Central memory CD4-positive, alpha-beta T cell (primary cell): ENCODE data around the gene NRCAM.
"Not testable (repeated sequence)": the region's sequence is repeated elsewhere in the genome, so short reads cannot be mapped to it uniquely, and the experiment has no call there.

Experiments used
- DNase-seq: peaks from one replicate; pipeline ENCODE4 v3.0.0; 2022

NRCAM gene

GRCh38 chr7:108303332-108303731 lies 152.9 kb downstream of the NRCAM start:
- DNase-seq: no peak

DNA sequence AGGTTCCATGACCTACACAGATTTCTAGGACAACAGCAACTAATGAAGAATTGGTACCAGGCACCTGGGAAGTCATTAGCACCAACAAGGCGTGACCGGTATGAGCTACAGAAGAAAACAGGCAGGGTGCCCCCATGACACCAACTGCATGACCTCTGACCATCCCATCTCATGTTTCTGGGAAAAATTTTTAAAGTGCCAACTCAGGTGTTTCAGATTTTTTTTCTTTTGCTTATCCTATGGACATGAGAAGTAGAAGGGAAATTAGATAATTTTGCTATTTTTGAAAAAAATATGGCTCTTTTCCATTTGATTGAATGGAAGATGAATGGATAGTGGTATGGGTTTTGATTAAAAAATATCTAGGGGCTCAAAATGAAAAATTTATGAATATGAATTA lies 154.8 kb downstream of the NRCAM start:
- DNase-seq: no peak

DNA sequence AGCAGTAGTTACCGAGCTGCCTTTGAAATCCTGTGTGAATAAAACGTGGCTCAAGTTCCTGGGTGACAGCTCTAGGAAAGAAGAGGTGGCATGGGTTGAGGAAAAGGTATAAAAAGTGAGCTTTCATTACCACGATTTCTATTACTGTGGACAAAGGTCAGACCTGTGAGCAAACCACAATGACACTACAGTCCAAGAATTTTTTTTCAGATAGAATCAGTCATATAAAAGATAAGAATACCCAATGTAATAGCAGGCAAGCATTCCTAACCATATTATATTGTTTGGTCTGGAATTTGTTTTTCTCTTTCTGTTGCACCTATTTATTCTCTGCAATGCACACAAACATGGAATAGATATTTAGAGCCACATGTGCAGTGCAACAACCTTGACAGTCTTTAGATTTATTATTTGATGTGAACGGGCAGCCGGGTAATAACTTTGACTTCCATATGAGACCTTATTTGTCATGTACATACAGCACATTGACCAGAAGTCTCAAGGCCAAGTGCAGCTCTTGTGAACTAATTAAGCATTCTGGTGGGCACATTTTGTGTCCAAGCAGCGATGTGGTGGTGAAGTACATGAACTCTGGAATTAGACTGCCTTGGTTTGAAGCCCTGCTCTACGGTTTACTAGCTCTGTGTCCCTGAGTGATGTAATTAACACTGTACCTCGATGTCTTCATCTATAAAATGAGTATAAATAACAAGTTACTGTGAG lies 156.8 kb downstream of the NRCAM start:
- DNase-seq: no peak

GRCh38 chr7:108296911-108297310 lies 159.3 kb downstream of the NRCAM start:
- no peak for DNase-seq

DNA sequence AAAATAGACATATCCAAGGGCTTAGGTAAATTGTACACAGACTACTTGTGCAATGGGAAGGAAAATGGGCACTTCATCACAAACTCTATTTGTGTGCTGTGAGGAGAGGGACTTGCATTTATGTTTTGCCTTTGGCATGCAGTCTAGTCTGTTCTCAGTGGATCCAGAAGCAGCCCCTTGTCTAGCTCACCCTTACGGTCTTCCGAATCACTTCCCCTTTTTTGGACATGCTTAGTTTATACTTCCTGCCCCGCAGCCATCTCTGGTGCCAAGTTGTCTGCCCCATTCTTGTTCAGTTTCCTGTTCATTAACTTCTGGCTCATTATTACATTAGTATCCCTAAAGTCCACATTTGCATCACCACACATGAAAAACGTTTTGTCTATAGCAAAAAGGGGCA lies 161.6 kb downstream of the NRCAM start:
- DNase-seq: no peak

- DNase-seq: no peak
Observed at GRCh38 chr7:108293149-108293612, 163.1 kb downstream of the NRCAM start.

GRCh38 chr7:108292541-108292940 lies 163.7 kb downstream of the NRCAM start:
- no peak for DNase-seq

- no peak for DNase-seq
Observed at GRCh38 chr7:108291791-108292440, 164.3 kb downstream of the NRCAM start.

DNA sequence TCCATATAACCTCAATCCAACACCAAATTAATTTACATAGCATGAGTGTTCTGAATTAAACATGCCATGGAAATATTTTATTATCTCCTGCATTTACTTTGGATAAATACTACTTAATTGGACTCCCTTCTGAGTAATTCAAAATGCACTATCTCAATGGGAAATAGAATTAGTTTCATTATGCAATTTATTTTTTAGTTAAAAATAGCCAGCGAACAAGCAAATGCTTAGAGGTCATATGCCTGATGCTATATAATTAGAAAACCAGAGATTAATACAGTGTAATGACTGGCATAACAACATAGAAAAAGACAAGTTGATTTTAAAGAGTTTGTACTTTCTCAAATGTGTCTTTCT lies 165.1 kb downstream of the NRCAM start:
- no peak for DNase-seq

GRCh38 chr7:108290459-108291151 lies 165.6 kb downstream of the NRCAM start:
- DNase-seq: no peak

GRCh38 chr7:108289852-108290251 lies 166.4 kb downstream of the NRCAM start:
- no peak for DNase-seq

- DNase-seq: no peak
Observed at GRCh38 chr7:108287857-108288256, 168.4 kb downstream of the NRCAM start.

- DNase-seq: no peak
Observed at GRCh38 chr7:108286290-108286904, 169.8 kb downstream of the NRCAM start.

DNA sequence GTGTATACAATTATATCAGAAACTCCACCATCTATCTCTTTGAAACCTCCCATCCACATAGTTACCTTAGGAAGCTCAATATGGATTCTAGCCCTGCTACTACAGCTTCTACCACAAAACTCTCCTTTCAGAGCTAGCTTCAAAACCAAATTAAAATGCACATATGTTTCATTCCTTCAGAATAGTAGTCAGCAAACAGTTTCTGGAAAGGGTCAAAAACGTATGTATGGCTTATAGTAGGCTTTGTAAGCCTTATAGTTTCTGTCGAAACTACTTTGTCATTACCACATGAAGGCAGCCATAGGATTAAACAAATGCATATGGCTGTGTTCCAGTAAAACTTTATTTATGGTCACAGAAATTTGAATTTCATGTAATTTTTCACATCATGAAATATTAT lies 170.5 kb downstream of the NRCAM start:
- no peak for DNase-seq

GRCh38 chr7:108285003-108285368 lies 171.2 kb downstream of the NRCAM start:
- DNase-seq: no peak

DNA sequence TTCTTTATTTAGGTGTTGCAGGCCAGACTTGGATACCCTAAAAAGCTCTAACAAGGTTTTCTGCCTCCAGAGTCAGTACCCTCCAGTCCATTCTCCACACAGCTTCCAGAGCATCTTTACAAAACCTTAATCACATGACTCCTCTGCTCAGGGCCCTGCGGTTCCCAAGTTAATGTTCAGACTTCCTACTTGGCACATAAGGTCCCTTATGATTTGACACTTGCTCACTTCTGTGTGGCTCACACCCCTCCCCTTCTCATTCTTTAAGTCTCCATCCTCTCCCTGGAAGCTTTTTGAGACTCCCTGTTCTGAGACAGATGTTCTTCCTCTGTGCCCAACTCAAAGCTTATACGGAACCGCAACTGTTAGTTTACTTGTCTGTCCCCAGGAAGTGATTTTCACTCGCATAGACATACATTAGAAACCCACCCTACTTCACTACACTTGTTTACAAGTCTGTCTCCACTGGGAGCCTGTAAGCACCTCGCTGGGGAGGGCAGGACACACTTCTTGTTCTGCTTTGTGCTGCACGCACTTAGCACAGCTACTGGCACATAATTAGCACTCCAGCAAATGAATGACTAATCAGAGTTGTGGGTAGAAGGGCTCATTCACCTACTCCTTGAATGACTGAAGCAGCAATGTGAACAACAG lies 171.8 kb downstream of the NRCAM start:
- DNase-seq: no peak

DNA sequence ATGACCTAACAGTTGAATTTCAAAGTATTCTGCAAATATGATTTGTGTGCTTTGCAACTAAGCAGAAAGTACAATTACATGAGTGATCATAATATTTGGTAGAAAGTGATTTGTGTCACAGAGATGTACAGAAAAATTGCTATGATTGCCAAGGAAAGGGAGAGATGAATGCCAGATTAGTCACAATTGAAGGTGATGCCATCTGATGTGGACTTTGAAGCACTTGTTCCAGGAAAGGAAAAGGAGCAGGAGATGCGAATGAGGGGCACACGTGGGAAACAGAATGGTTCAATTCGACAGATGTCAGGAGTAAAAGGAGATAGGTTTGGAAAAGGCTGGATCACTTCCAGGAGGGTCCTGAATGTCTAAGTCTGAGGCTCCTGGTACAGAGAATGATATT lies 173.0 kb downstream of the NRCAM start:
- DNase-seq: no peak

DNA sequence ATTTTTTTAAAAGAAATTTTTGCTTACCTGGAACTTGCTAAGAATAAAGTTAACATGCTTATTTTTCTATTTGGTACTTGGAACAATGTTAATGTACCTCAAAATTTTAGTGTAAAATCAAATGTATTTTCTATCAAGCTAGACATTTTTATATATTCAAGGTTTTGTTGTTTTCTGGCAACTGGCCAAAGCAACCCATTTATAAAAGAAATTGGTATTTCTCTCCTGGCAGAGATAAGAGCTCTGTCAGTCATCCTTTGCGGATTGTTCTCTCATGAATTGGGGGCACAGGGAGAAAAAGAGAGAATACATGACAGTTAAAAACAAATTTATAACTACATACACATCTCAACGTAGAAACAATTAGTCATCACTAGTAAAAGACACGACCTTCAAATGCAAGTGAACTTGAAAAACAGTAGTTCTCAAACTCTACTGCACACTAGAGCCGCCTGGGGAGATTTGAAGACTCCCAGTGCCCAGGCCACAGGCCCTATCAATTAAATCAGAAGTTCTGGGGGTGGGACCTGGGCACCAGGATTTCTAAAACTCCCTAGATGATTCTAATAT lies 173.7 kb downstream of the NRCAM start:
- no peak for DNase-seq

DNA sequence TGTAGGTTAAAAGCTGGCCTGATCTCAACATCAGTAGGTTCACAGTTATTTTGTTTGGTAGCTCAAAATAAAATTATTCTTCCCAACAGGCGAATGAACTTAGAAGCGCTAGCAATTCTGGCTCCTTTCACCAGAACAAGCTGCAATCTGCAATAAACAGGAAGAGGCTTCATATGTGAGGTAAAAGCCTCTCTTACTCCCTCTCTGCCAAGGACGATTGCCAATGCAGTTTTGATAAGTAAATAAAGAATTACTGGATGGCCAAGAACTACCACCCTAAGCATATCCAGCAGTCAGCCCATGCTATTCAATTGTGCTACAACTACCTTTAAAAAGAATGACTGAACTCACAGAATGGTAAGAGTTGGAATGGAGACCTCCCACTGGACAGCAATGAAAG lies 176.1 kb downstream of the NRCAM start:
- no peak for DNase-seq

GRCh38 chr7:108278776-108279175 lies 177.5 kb downstream of the NRCAM start:
- no peak for DNase-seq

DNA sequence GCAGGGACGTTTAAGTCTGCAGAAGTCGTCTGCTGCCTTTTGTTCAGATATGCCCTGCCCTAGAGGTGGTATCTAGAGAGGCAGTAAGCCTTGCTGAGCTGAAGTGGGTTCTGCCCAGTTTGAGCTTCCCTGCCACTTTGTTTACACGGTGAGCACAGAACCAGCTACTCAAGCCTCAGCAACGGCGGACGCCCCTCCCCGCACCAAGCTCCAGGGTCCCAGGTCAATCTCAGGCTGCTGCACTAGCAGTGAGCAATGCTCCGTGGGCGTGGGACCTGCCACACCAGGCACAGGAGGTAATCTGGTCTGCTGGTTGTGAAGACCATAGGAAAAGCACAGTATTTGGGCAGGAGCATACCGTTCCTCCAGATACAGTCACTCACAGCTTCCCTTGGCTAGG lies 178.0 kb downstream of the NRCAM start:
- DNase-seq: no peak

DNA sequence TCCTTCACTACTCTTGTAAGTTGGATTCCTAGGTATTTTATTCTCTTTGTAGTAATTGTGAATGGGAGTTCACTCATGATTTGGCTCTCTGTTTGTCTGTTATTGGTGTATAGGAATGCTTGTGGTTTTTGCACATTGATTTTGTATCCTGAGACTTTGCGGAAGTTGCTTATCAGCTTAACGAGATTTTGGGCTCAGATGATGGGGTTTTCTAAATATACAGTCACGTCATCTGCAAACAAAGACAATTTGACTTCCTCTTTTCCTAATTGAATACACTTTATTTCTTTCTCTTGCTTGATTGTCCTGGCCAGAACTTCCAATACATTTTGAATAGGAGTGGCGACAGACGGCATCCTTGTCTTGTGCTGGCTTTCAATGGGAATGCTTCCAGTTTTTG lies 181.8 kb downstream of the NRCAM start:
- DNase-seq: not testable (repeated sequence)

- DNase-seq: not testable (repeated sequence)
Observed at GRCh38 chr7:108272891-108273290, 183.3 kb downstream of the NRCAM start.
